ENCODE results near the gene FOXP1.

GRCh38 chr3:71464613-71465012, 118.9 kb downstream of the FOXP1 start:
- no peak for TF ChIP-seq ZNF384 (IDR thresholded peaks at IDR 0.05)
- TF ChIP-seq FOXM1 (IDR thresholded peaks at IDR 0.05; ENCODE audit: borderline replicate concordance): no peak
- no peak for TF ChIP-seq SP1 (IDR thresholded peaks at IDR 0.05)
- no peak for TF ChIP-seq SUZ12 (IDR thresholded peaks at IDR 0.05)
- TF ChIP-seq, protein P1, sequence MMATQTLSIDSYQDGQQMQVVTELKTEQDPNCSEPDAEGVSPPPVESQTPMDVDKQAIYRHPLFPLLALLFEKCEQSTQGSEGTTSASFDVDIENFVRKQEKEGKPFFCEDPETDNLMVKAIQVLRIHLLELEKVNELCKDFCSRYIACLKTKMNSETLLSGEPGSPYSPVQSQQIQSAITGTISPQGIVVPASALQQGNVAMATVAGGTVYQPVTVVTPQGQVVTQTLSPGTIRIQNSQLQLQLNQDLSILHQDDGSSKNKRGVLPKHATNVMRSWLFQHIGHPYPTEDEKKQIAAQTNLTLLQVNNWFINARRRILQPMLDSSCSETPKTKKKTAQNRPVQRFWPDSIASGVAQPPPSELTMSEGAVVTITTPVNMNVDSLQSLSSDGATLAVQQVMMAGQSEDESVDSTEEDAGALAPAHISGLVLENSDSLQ (IDR thresholded peaks at IDR 0.05): no peak
- TF ChIP-seq BHLHE40 (IDR thresholded peaks at IDR 0.05; ENCODE audit: borderline replicate concordance): no peak
- TF ChIP-seq HDGF (IDR thresholded peaks at IDR 0.05; ENCODE audit: borderline replicate concordance): no peak
- TF ChIP-seq FOXK2 (IDR thresholded peaks at IDR 0.05): no peak
- TF ChIP-seq ARNT (IDR thresholded peaks at IDR 0.05): no peak
- TF ChIP-seq NFRKB (IDR thresholded peaks at IDR 0.05): no peak

Data from HEK293T (cell line).